Fibroblast of villous mesenchyme (primary cell): ENCODE data around the gene KRT36. TPM values are rescaled to one million over a fixed set of nuclear protein-coding genes. Genes with fewer than 3 reads are reported as not detected.

Experiments
- DNase-seq: peaks from one replicate; pipeline ENCODE4 v3.0.0-alpha.2; 2010; ENCODE audit warnings: low read depth
- H3K4me3 ChIP-seq: 2 replicates; pipeline ENCODE4 v1.5.1; 2011; ENCODE audit warnings: low read depth, mild to moderate bottlenecking, low read length
- CTCF ChIP-seq: IDR thresholded peaks from 2 replicates; pipeline ENCODE4 v1.5.1; 2012; ENCODE audit warnings: low read depth, mild to moderate bottlenecking, low read length; ENCODE audit not compliant: insufficient read depth
- total RNA-seq: library from RNA; depleted of rRNA; stranded (reverse); fragments of >200 nt; gene quantifications from 2 replicates; pipeline ENCODE4 v1.2.3, GENCODE V29; 2012

KRT36 gene
- total RNA-seq, 1 donor, result under 0.01 TPM

- H3K4me3 ChIP-seq, result no peak overlapping the region
- no peak for DNase-seq
- no peak for TF ChIP-seq CTCF
Observed at GRCh38 chr17:41522301-41523224, 32.9 kb upstream of the KRT36 start.

- no peak for TF ChIP-seq CTCF
- peak; percentile 53 for DNase-seq
- no peak overlapping the region for H3K4me3 ChIP-seq
Observed at GRCh38 chr17:41521574-41522261, 32.0 kb upstream of the KRT36 start.

GRCh38 chr17:41520821-41521521, 31.3 kb upstream of the KRT36 start:
- no peak overlapping the region for H3K4me3 ChIP-seq
- TF ChIP-seq CTCF, result no peak
- DNase-seq, result no peak

GRCh38 chr17:41519501-41520224, 30.0 kb upstream of the KRT36 start:
- no peak for TF ChIP-seq CTCF
- no peak overlapping the region for H3K4me3 ChIP-seq
- DNase-seq, result no peak

- no peak for TF ChIP-seq CTCF
- no peak for DNase-seq
- no peak within 1 kb of the TSS for H3K4me3 ChIP-seq
Observed at GRCh38 chr17:41518789-41519449, 29.2 kb upstream of the KRT36 start, which contains the start of gene KRT15. Gene KRT15, minus strand, starts transcription at chr17:41518890. Its CDS starts 63 bp downstream, at chr17:41518827.

- no peak for DNase-seq
- no peak for TF ChIP-seq CTCF
- H3K4me3 ChIP-seq, result no peak overlapping the region
Observed at GRCh38 chr17:41518031-41518430, 28.3 kb upstream of the KRT36 start.
